Transverse colon (tissue), 4 donors: ENCODE results near the gene MTURN. TPM values are rescaled to one million over a fixed set of nuclear protein-coding genes. Genes with fewer than 3 reads are reported as not detected.
A peak's percentile ranks its signal among the peaks of the same experiment; 100 is the strongest.

ENCODE experiments used
- DNase-seq: peaks from one replicate; pipeline ENCODE4 v3.0.0-alpha.2; 2019
- H3K27ac ChIP-seq, 4 donors: fragments of 200-600 bp; sonication (generic); 2 replicates each; pipeline ENCODE4 v1.5.1; 2016 to 2018; ENCODE audit warnings: inconsistent platforms in 4 of 4
- H3K27me3 ChIP-seq: fragments of 200-600 bp; sonication (generic); 2 replicates; pipeline ENCODE4 v1.5.1; 2017; ENCODE audit warnings: inconsistent platforms
- H3K36me3 ChIP-seq, 4 donors: fragments of 200-600 bp; sonication (generic); 2 replicates each; pipeline ENCODE4 v1.5.1; 2017 to 2019; ENCODE audit warnings: inconsistent platforms in 4 of 4
- H3K4me1 ChIP-seq, 4 donors: fragments of 200-600 bp; sonication (generic); 2 replicates each; pipeline ENCODE4 v1.5.1; 2017 to 2020; ENCODE audit warnings: inconsistent platforms in 4 of 4
- H3K4me3 ChIP-seq, 4 donors: fragments of 200-600 bp; sonication (generic); 1 replicate in 1 of 4; 2 replicates in 3 of 4; pipeline versions ENCODE4 v1.5.1 to v1.6.1; 2017 to 2019; ENCODE audit warnings: inconsistent platforms in 4 of 4
- H3K9me3 ChIP-seq, 2 donors: fragments of 200-600 bp; sonication (generic); 2 replicates each; pipeline ENCODE4 v1.5.1; 2017 to 2019; ENCODE audit warnings: inconsistent platforms in 2 of 2
- CTCF ChIP-seq, 5 experiments: fragments of 200-600 bp in 3 of 5; fragments of 450-650 bp in 2 of 5; sonication (generic) in 3 of 5; IDR thresholded peaks; 1 replicate in 2 of 5; 2 replicates in 3 of 5; pipeline ENCODE4 v1.5.1; 2016 to 2017; ENCODE audit warnings: antibody characterized with exemption in 5 of 5, inconsistent platforms in 3 of 5, mild to moderate bottlenecking in 2 of 5, moderate library complexity in 1 of 5
- EP300 ChIP-seq: sonication (generic); formaldehyde crosslinking; IDR thresholded peaks from one replicate; pipeline ENCODE4 v1.6.1; 2017; ENCODE audit warnings: antibody characterized with exemption, low read depth
- POLR2A ChIP-seq: fragments of 450-650 bp; IDR thresholded peaks from one replicate; pipeline ENCODE4 v1.6.1; 2016; ENCODE audit warnings: antibody characterized with exemption, mild to moderate bottlenecking, moderate library complexity
- POLR2AphosphoS5 ChIP-seq, 3 donors: sonication (generic); formaldehyde crosslinking; IDR thresholded peaks; one replicate each; pipeline ENCODE4 v1.6.1; 2016; ENCODE audit warnings: antibody characterized with exemption in 3 of 3
- WGBS, 2 donors: methylation state at CpG; one replicate each; pipeline ENCODE4 v1.1.5; 2018; ENCODE audit warnings: low coverage in 1 of 2; 5-methylcytosine and 5-hydroxymethylcytosine counted together
- in situ Hi-C, 4 donors: fragments of 200-750 bp; cut with MboI; loops; one replicate each; pipeline versions ENCODE4 v1.15.0 to v1.15.1; 2017; ENCODE audit warnings: low sequenced_read_pairs in 3 of 4, low pct_ligation_motif_present in 1 of 4, low pct_unique_long_range_greater_than_20kb in 1 of 4
- intact Hi-C: fragments of 100-400 bp; cut with DNase I; formaldehyde crosslinking; loops from one replicate; pipeline ENCODE4 v1.15.1; 2023; ENCODE audit warnings: low total_unique reads
- total RNA-seq, 4 donors: library from RNA; depleted of rRNA; stranded (reverse); fragments of >200 nt; gene quantifications; one replicate each; pipeline ENCODE4 v1.1.0, GENCODE V29; 2016

Gene MTURN
- total RNA-seq, 4 donors from 2014 or later, result 7.9 to 28.3 (median 15.0) TPM

GRCh38 chr7:30167901-30168300 lies 33.1 kb downstream of the MTURN start:
- intact Hi-C loops (no loop called here), in situ Hi-C loops (loop anchor here (5.0 to 25.0 kb wide), 6 partner anchors 237 to 569 kb away; no protein-coding TSS in a partner anchor)
- Histone ChIP-seq H3K4me1 (peaks cover 7 to 16% (median 10%) of the 10 kb centered on the region in 4 donors), H3K27me3 (no peaks in the 10 kb centered on the region), H3K27ac (no peak overlapping the region), H3K4me3 (no peak overlapping the region), H3K9me3 (no peaks in the 10 kb centered on the region), H3K36me3 (no peaks in the 10 kb centered on the region)
- 89 to 100% methylated on average over 1 to 6 of the region's 6 CpGs for WGBS, 2 donors
- DNase-seq, result no peak
- TF ChIP-seq CTCF (IDR thresholded peaks at IDR 0.05) (no peak), POLR2AphosphoS5 (IDR thresholded peaks at IDR 0.05) (no peak), EP300 (no peak), POLR2A (no peak)

GRCh38 chr7:30168835-30169573 lies 34.2 kb downstream of the MTURN start:
- peak overlapping the region in 1 of 4 donors; percentile 9 for H3K27ac ChIP-seq
- TF ChIP-seq POLR2A (no peak), POLR2AphosphoS5 (IDR thresholded peaks at IDR 0.05) (peak in 2 of 3 donors; percentile 19 to 27)
- DNase-seq, result no peak
- no peaks in the 10 kb centered on the region for H3K27me3 ChIP-seq
- no peak overlapping the region for H3K4me3 ChIP-seq
- H3K9me3 ChIP-seq, result no peaks in the 10 kb centered on the region
- H3K4me1 ChIP-seq, result peaks cover 11 to 25% (median 15%) of the 10 kb centered on the region in 4 donors
- no peaks in the 10 kb centered on the region for H3K36me3 ChIP-seq
- in situ Hi-C loops (loop anchor here (5.0 to 25.0 kb wide), 6 partner anchors 236 to 568 kb away; no protein-coding TSS in a partner anchor), intact Hi-C loops (no loop called here)
- WGBS, 2 donors, result 79 to 87% methylated on average over 7 to 16 of the region's 16 CpGs

GRCh38 chr7:30169579-30169978 lies 34.8 kb downstream of the MTURN start:
- in situ Hi-C loops, result loop anchor here (5.0 to 25.0 kb wide), 6 partner anchors 235 to 568 kb away; no protein-coding TSS in a partner anchor
- intact Hi-C loops, result no loop called here
- WGBS, 2 donors, result 77 to 83% methylated on average over 1 to 2 of the region's 2 CpGs
- Histone ChIP-seq H3K27ac (peak overlapping the region in 1 of 4 donors; percentile 9), H3K9me3 (no peaks in the 10 kb centered on the region), H3K4me3 (no peak overlapping the region), H3K4me1 (peaks cover 11 to 25% (median 15%) of the 10 kb centered on the region in 4 donors), H3K36me3 (no peaks in the 10 kb centered on the region), H3K27me3 (no peaks in the 10 kb centered on the region)
- DNase-seq, result no peak
- TF ChIP-seq CTCF (IDR thresholded peaks at IDR 0.05) (no peak), EP300 (no peak), POLR2AphosphoS5 (IDR thresholded peaks at IDR 0.05) (no peak), POLR2A (no peak)

GRCh38 chr7:30170476-30171205 lies 35.9 kb downstream of the MTURN start:
- TF ChIP-seq POLR2A (no peak), EP300 (no peak), CTCF (IDR thresholded peaks at IDR 0.05) (no peak), POLR2AphosphoS5 (IDR thresholded peaks at IDR 0.05) (no peak)
- intact Hi-C loops, result no loop called here
- Histone ChIP-seq H3K27ac (no peak overlapping the region), H3K9me3 (no peaks in the 10 kb centered on the region), H3K36me3 (no peaks in the 10 kb centered on the region), H3K4me3 (no peak overlapping the region), H3K27me3 (no peaks in the 10 kb centered on the region), H3K4me1 (peaks cover 4 to 21% (median 10%) of the 10 kb centered on the region in 4 donors)
- in situ Hi-C loops, result loop anchor here in 3 of 4 donors (25.0 kb wide), 3 partner anchors 242 to 567 kb away; no protein-coding TSS in a partner anchor
- DNase-seq, result no peak
- 60 to 81% methylated on average over 1 to 6 of the region's 6 CpGs for WGBS, 2 donors
